ENCODE measurements around the gene RINT1. TPM values are rescaled to one million over a fixed set of nuclear protein-coding genes. Genes with fewer than 3 reads are reported as not detected.
"Not testable (repeated sequence)": the region's sequence is repeated elsewhere in the genome, so short reads cannot be mapped to it uniquely, and the experiment has no call there.

The RINT1 gene
- polyA plus RNA-seq, 3 donors = 17.2 to 26.9 (median 25.5) TPM

DNA sequence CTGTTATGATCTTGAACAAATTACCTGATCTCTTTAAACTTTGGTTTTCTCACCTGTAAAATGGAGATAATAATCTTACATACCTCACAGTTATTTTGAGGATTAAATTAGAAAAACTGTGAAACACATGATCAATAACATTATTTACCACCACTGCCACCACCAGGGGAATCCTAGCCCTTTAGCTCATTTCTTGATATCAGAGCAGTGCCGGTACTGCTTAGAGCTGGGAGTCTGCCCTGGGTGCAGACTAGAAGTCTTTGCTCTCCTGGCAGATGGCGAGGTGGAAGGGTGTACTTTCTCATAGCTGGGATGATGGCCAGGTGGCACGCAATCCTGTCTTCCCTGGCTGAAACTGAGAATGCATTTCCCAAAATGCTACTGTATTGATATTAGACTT is 62.0 kb downstream of the RINT1 start:
- DNase-seq = no peak

DNA sequence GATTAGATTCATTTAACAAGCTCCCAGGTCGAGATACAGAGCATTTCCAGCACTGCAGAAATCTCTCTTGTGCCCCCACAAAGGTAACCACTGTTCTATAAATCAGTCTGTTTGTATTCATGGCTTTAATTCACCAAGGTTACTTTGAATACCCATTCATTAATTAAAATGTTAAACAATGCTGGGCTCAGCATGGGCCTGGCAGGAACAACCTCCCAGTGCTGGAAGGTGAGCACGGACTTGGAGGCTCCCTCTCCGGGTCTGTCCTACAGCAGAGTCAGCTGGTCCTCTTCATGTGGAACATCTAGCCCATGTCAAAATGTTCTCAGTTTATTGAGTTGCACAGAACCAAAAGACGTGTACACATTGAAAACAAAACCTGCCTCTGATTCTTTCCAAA is 64.9 kb downstream of the RINT1 start:
- no peak for DNase-seq

DNA sequence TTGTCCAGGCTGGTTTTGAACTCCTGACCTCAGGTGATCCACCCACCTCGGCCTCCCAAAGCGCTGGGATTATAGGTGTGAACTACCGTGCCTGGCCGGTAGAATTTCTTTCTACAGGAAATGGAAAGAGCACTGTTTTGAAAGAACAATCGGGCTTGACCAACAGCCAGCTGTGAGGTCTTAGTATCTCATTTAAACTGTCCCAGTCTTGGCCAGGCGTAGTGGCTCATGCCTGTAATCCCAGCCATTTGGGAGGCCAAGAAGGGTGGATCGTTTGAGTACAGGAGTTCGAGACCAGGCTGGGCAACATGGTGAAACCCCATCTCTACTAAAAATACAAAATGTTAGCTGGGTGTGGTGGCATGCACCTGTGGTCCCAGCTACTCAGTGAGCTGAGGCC is 67.1 kb downstream of the RINT1 start:
- not testable (repeated sequence) for DNase-seq

DNA sequence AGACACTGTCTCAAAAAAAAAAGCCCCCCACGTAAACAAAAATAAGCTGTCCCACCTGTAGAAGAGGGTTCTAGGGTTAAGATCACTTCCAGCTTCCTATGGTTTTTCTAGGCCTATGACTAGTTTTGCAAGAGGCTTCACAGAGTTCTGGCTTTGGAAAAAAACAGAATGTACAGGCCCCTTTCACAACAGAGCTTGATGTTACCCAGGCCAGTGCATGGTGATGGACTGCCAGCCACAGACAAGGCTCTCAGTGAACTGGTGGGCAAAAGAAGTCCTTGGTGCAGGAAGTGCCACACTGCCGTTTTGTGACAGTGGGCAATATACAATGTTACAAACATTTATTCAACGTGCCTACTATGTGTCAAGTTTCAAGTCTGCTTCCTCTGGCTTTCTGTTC is 67.5 kb downstream of the RINT1 start:
- no peak for DNase-seq

DNA sequence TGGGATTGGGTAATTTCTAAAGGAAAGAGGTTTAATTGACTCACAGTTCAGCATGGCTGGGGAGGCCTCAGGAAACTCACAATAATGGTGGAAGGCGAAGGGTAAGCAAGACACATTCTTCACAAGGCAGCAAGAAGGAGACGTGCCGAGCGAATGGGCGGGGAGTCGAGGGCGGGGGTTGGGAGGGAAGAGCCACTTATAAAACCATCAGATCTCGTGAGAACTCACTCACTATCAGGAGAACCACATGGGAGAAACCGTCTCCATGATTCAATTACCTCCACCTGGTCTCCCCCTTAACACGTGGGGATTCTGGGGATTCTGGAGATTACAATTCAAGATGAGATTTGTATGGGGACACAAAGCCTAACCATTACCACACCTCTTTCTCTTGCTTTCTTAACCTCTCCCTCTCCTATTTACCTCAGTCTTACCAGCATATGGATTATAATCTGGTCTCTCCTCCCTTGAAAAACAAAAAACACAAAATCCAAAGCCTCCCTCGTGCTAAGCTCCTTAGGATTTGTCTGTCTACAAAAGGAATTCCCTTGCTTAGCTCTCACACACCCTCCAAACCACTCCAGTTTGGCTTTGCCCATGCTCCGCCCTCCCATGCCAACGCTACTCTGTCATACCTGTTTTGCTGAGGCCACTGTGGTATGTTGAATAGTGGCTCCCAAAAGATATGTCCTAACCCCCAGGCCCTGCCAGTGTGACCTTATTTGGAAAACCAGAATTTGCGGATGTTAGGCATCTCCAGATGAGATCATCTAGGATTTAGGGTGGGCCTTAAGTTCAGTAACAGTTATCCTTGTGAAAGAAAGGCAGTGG is 68.9 kb downstream of the RINT1 start:
- DNase-seq = no peak

DNA sequence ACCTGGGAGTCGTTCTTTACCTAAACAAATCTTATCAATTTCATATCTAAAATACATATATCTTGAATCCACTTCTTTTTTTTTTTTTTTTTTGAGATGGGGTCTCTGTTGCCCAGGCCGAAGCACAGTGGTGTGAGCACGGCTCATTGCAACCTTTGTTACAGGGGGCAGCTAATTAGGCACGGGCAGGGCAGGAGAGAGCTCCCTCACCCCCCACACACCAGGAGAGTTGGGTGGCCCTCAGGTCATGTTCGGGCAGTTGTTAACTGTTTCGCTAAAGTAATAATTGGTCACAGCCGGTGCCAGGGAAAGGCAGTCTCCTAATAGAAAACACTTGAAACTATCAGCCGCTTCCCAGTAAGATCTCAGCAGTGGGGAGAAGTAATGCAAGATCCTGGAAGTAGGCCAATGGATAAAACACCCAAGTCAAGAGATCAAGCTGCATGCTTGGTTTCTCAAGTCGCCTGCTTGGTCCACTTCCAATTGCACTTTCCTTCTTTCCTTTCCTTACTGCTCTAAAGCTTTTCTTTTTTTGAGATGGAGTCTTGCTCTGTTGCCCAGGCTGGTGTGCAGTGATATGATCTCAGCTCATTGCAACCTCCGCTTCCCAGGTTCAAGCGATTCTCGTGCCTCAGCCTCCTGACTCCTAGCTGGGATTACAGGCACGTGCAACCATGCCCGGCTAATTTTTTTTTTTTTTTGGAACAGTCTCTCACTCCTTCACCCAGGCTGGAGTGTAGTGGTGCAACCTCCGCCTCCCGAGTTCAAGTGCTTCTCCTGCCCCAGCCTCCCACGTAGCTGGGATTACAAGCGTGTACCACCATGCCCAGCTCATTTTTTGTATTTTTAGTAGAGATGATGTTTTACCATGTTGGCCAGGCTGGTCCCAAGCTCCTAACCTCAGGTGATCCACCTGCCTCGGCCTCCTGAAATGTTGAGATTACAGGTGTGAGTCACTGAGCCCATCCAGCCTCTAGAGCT is 70.6 kb downstream of the RINT1 start:
- DNase-seq = no peak

DNA sequence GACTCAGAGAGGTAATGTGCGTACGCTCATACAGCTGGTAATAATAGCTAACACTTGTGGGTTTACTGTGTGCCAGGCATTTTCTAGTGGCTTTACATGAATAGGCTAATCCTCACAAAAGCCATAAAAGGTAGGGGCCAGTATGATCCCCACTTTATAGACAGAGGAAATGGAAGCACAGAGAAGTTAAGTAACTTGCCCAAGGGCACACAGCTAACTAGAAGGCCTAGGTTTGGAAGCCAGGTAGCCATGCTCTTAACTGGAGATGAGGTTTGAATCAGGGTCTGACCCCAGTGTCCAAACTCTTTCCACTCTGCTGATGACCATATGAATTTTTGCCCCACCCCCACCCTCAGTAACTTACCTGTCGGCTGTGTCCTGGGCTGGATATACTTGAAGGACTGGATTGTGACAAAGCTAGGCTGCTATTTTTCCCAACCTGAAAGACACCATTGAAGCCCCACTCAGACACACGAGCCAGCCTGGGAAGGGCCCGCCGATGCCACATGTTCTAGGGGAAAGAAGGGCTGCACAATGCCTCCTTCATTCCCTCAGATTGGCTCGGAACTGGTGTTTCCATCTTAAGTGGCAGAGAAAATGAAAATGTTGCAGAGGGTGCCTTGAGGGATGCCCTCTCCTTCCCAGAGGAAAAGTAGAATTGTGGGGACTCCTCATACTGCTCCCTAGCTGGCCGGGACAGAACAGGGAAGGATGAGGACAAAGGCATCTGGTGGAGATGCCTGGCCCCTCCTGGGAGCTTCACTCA is 78.3 kb downstream of the RINT1 start:
- DNase-seq = no peak

DNA sequence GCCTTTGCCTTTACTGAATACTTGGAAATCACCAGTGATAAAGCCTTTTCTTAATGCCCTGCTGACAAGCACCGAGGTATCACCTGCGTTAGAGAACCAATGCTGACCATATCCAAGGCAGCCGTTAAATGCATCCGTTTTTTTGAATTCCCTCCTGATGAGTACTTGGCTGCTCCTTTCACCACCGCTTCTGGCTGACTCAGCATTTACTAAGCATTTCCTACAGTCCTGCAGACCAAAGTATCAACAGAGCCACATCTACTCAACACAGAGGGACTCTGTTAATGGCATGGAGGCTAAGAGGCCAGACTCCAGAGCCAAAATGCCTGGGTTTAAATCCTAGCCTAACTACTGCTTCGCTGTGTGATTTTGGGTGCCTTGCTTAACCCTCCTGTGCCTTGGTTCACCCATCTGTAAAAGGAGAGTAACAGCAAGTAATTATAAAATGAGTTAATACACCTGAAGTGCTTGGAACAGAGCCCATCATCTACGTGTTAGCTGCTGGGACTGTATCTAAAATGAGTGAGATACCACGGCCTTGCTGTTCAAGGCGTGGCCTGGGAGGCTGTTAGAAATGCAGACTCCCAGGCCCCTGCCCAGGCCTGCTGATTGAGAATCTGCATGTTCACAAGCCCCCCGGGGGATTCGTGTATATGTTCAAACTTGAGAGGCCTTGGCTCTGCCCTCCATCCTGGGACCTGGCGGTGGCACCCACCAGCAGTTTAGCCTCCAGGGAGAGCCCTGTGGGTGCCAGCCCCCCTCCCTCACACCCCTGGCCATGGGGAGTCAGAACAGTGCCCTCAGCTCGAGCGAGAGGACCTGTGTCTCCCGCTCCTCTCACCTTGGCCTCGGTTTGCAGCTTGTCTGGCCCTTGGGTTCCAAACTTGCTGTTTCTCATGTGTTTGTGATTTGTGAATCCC is 80.1 kb downstream of the RINT1 start:
- no peak for DNase-seq

DNA sequence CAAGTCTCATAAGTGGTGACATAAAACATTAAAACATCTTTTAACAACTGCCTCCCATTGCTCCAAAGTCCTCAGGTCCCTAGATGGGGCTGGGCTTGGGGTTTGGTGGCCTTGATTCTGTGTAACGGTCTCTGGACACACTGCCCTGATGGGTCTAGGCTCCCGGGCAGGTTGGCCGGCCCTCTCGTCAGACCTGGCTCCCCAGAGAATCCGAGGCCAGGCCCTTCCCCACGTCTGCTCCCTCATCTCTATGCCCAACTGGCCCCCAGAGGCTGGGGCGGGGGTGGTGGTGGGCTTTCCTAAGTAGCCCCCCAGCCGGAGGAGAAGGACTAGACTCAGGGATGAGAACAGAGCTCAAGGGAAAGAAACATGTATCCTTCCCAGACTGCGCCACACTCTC is 80.8 kb downstream of the RINT1 start:
- DNase-seq = no peak

DNA sequence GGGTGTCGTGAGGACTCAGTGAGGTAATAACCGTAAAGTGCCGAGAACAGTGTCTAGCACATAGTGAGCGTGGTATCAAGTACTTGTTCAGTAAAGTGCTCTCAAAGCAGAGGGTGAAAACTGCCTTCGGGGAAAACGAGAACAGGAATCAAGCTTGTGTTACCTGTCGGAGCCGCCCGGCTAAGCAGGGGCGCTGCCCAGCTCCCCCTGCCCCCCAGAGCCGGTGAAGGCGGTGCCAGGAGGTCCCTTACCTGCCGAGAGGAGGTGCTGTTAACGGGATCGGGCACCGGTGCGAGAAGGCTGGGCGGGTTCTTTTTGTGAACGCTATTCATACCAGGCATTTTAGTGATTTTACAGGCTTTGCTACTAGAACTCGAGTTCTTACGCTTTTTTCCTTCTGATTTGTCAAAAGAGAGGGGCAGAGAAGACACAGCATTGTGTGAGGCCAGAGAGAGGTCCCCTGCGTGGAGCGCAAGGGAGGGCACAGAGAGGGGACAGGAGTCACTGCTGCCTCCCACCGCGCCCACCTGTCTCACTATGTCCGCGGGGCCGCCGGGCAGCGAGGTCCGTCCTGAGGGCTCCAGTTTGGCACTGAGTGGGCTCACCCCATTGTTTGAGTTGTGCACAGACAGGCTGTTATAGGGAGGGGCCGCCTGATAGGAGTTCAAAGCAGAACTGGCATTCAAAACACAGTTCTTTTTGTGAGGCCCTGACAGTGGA is 81.8 kb downstream of the RINT1 start:
- DNase-seq = no peak

DNA sequence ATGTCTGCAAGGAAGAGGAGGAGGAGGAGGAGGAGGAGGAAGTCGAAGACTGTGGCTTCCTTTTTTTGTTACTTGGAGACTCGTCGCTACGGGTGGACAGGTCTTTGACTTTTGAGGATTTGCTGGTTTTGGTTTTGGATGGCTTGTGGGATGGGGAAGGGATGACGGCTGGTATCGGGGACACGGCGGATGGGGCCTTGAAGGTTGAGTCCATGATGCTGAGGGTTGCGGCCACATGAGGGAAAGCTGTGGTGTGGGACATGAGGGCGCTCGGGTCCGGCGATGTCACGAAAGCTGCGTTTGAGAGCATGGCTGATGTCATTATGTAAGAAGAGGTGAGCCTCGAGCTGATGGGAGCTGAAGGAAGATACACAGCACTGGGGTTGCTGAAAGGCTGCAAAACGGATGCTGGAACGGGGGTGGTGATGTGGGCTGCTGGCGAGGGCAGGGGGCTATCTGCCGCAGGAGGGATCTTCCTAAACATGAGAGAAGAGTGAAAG is 82.4 kb downstream of the RINT1 start:
- DNase-seq = no peak

Other genes with a start within 250 kb of the RINT1 start
- 10 to 100 TPM; 46.1 to 47.5 (median 47.4) TPM for gene SRPK2, start 143.3 kb upstream of the RINT1 start, polyA plus RNA-seq (ENCODE audit: insufficient read length in 3 of 3)
- gene PUS7, start 9.9 kb upstream of the RINT1 start, polyA plus RNA-seq (ENCODE audit: insufficient read length in 3 of 3) = 10 to 100 TPM; 16.5 to 26.0 (median 20.9) TPM
- 1 to 10 TPM; 1.2 to 2.6 (median 2.0) TPM for gene EFCAB10, start 49.3 kb downstream of the RINT1 start, polyA plus RNA-seq (ENCODE audit: insufficient read length in 3 of 3)